ENCODE results near the gene NLRP1. TPM values are rescaled to one million over a fixed set of nuclear protein-coding genes. Genes with fewer than 3 reads are reported as not detected.

The NLRP1 gene
- total and polyA plus RNA-seq, 2 experiments from 2014 or later = 42.9 to 64.8 TPM

DNA sequence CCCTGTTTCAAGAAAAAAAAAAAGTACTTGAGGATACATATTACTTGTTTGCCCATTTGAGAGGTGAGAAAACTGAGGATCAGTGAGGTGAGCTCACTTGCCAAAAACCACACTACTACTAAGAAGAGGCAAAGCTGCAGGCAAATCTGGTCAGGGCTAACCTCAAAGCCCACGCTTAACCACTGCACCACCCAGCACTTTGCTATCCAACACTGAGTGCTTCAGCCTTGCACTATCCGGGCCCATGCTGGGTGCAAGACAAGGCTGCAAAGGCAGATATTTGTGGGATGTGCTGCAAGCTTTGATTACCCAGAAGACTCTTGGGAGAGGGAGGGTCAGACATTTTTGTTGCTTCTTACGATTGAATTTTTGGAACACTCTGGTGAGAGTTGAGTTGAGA lies 23.6 kb upstream of the NLRP1 start:
- Histone ChIP-seq H3K4me1 (ENCODE audit: insufficient read depth) (no peaks in the 10 kb centered on the region), H4K20me1 (ENCODE audit: insufficient read depth, poor library complexity, severe bottlenecking) (no peaks in the 10 kb centered on the region), H2AFZ (no peak overlapping the region), H3K9me2 (replicated peaks; ENCODE audit: insufficient read depth) (no peaks in the 10 kb centered on the region), H3K79me2 (no peaks in the 10 kb centered on the region), H3K4me2 (no peak overlapping the region), H3K36me3 (replicated peaks; ENCODE audit: insufficient read depth, low read depth) (no peaks in the 10 kb centered on the region), H3K27ac (no peak overlapping the region), H3K27me3 (no peaks in the 10 kb centered on the region), H3K4me3 (no peak overlapping the region), H3K9me3 (ENCODE audit: low read depth) (no peaks in the 10 kb centered on the region)
- DNase-seq (ENCODE audit: low spot score) = no peak
- WGBS (ENCODE audit: low lambda C conversion rate, missing lambda C conversion rate) = 80% methylated on average over 3 of the region's 3 CpGs
- no peak for TF ChIP-seq EZH2phosphoT487 (IDR thresholded peaks at IDR 0.05; ENCODE audit: low read depth, severe bottlenecking, unreplicated experiment)
- TF ChIP-seq, protein P1, sequence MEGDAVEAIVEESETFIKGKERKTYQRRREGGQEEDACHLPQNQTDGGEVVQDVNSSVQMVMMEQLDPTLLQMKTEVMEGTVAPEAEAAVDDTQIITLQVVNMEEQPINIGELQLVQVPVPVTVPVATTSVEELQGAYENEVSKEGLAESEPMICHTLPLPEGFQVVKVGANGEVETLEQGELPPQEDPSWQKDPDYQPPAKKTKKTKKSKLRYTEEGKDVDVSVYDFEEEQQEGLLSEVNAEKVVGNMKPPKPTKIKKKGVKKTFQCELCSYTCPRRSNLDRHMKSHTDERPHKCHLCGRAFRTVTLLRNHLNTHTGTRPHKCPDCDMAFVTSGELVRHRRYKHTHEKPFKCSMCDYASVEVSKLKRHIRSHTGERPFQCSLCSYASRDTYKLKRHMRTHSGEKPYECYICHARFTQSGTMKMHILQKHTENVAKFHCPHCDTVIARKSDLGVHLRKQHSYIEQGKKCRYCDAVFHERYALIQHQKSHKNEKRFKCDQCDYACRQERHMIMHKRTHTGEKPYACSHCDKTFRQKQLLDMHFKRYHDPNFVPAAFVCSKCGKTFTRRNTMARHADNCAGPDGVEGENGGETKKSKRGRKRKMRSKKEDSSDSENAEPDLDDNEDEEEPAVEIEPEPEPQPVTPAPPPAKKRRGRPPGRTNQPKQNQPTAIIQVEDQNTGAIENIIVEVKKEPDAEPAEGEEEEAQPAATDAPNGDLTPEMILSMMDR (IDR thresholded peaks at IDR 0.05; ENCODE audit: poor library complexity) = no peak
- no peak for TF ChIP-seq EZH2 (IDR thresholded peaks at IDR 0.05; ENCODE audit: borderline replicate concordance)

DNA sequence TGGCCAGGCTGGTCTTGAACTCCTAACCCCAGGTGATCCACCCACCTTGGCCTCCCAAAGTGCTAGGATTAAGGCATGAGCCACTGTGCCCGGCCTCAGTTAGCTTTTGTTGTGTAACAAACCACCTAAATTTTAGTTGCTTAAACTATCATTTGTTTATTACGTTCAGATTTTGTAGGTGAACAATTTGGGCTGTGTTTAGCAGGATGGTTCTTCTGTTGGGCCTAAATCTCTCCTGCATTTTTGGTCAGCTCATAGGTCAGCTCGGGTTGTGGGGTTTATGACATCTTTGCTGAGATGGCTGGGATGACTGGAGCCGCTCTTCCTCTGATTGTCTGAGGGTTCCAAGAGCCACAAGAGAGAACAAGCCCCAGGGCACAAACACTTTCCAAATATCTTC lies 21.1 kb upstream of the NLRP1 start:
- H3K36me3 ChIP-seq (replicated peaks; ENCODE audit: insufficient read depth, low read depth) = no peaks in the 10 kb centered on the region
- H3K27me3 ChIP-seq = no peaks in the 10 kb centered on the region
- TF ChIP-seq EZH2phosphoT487 (IDR thresholded peaks at IDR 0.05; ENCODE audit: low read depth, severe bottlenecking, unreplicated experiment) (no peak), EZH2 (IDR thresholded peaks at IDR 0.05; ENCODE audit: borderline replicate concordance) (no peak)
- TF ChIP-seq, protein P1 (IDR thresholded peaks at IDR 0.05; ENCODE audit: poor library complexity) = no peak
- H3K27ac ChIP-seq = no peak overlapping the region
- DNase-seq (ENCODE audit: low spot score) = no peak
- H3K4me3 ChIP-seq = no peak overlapping the region
- no peaks in the 10 kb centered on the region for H3K79me2 ChIP-seq
- 65% methylated on average over 4 of the region's 4 CpGs for WGBS (ENCODE audit: low lambda C conversion rate, missing lambda C conversion rate)
- no peaks in the 10 kb centered on the region for H3K9me3 ChIP-seq (ENCODE audit: low read depth)
- no peak overlapping the region for H2AFZ ChIP-seq
- no peaks in the 10 kb centered on the region for H3K4me1 ChIP-seq (ENCODE audit: insufficient read depth)
- H4K20me1 ChIP-seq (ENCODE audit: insufficient read depth, poor library complexity, severe bottlenecking) = no peaks in the 10 kb centered on the region
- H3K9me2 ChIP-seq (replicated peaks; ENCODE audit: insufficient read depth) = no peaks in the 10 kb centered on the region
- H3K4me2 ChIP-seq = no peak overlapping the region

DNA sequence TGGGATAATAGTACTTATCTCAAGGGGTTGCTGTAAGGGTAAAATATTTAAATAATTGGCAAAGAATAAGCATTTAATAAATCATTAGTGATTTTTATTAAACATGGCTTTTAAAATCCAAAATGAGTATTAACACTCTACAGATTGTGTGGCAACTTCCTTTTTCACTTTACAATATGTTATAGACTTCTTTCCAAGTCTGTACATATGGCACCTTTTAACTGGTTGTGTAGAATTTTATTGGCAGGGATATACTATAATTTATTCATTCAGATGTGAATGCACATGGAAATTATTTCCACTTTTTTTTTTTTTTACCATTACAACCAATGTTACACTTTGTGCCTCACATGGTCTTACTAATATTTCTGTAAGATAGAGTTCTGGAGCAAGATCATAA lies 15.7 kb upstream of the NLRP1 start:
- no peaks in the 10 kb centered on the region for H4K20me1 ChIP-seq (ENCODE audit: insufficient read depth, poor library complexity, severe bottlenecking)
- no peak overlapping the region for H3K4me3 ChIP-seq
- no peak overlapping the region for H2AFZ ChIP-seq
- H3K27me3 ChIP-seq = peaks cover 29% of the 10 kb centered on the region
- H3K36me3 ChIP-seq (replicated peaks; ENCODE audit: insufficient read depth, low read depth) = no peaks in the 10 kb centered on the region
- no peaks in the 10 kb centered on the region for H3K79me2 ChIP-seq
- H3K9me2 ChIP-seq (replicated peaks; ENCODE audit: insufficient read depth) = no peaks in the 10 kb centered on the region
- TF ChIP-seq, protein P1 (IDR thresholded peaks at IDR 0.05; ENCODE audit: poor library complexity) = no peak
- no peak for TF ChIP-seq EZH2 (IDR thresholded peaks at IDR 0.05; ENCODE audit: borderline replicate concordance)
- no peak for TF ChIP-seq EZH2phosphoT487 (IDR thresholded peaks at IDR 0.05; ENCODE audit: low read depth, severe bottlenecking, unreplicated experiment)
- H3K4me2 ChIP-seq = no peak overlapping the region
- H3K27ac ChIP-seq = no peak overlapping the region
- no peak for DNase-seq (ENCODE audit: low spot score)
- no peaks in the 10 kb centered on the region for H3K9me3 ChIP-seq (ENCODE audit: low read depth)
- no peaks in the 10 kb centered on the region for H3K4me1 ChIP-seq (ENCODE audit: insufficient read depth)

DNA sequence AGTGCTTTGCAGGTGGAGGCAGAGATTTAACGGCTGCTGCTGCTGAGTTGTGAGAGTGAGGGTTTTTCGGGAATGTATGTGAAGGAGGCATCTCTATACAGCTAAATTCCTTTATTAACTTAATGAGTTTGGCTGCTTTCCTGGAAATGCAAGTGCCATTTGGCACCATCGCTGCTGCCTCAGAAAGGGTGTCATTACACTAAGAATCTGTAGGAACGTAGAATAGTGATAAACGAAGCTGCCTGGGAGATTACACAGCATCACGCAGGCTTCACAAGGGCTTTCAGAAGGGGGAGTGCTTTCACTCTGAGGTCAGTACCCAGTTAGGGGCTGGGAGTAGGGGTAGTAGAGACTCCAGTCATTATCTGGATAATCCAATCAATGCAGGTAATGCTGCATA lies 14.1 kb upstream of the NLRP1 start:
- H3K27me3 ChIP-seq = peaks cover 29% of the 10 kb centered on the region
- DNase-seq (ENCODE audit: low spot score) = no peak

More for the DNA sequence above, 14.1 kb upstream of the NLRP1 start:
- no peaks in the 10 kb centered on the region for H3K9me2 ChIP-seq (replicated peaks; ENCODE audit: insufficient read depth)
- no peak overlapping the region for H3K4me3 ChIP-seq
- H4K20me1 ChIP-seq (ENCODE audit: insufficient read depth, poor library complexity, severe bottlenecking) = no peaks in the 10 kb centered on the region
- H3K9me3 ChIP-seq (ENCODE audit: low read depth) = no peaks in the 10 kb centered on the region
- H3K27ac ChIP-seq = no peak overlapping the region
- H2AFZ ChIP-seq = no peak overlapping the region
- H3K4me1 ChIP-seq (ENCODE audit: insufficient read depth) = no peaks in the 10 kb centered on the region
- no peaks in the 10 kb centered on the region for H3K79me2 ChIP-seq
- 58% methylated on average over 6 of the region's 6 CpGs for WGBS (ENCODE audit: low lambda C conversion rate, missing lambda C conversion rate)
- no peak overlapping the region for H3K4me2 ChIP-seq
- H3K36me3 ChIP-seq (replicated peaks; ENCODE audit: insufficient read depth, low read depth) = no peaks in the 10 kb centered on the region
- TF ChIP-seq, protein P1 (IDR thresholded peaks at IDR 0.05; ENCODE audit: poor library complexity) = no peak
- TF ChIP-seq EZH2 (IDR thresholded peaks at IDR 0.05; ENCODE audit: borderline replicate concordance) (no peak), EZH2phosphoT487 (IDR thresholded peaks at IDR 0.05; ENCODE audit: low read depth, severe bottlenecking, unreplicated experiment) (no peak)
